ELR (cell line): ENCODE measurements around the gene TMEM59L.
A peak's percentile ranks its signal among the peaks of the same experiment; 100 is the strongest.

ENCODE experiments used
- DNase-seq: peaks from one replicate; pipeline ENCODE4 v3.0.0-alpha.2; 2015; ENCODE audit warnings: low read depth

Gene TMEM59L

DNA sequence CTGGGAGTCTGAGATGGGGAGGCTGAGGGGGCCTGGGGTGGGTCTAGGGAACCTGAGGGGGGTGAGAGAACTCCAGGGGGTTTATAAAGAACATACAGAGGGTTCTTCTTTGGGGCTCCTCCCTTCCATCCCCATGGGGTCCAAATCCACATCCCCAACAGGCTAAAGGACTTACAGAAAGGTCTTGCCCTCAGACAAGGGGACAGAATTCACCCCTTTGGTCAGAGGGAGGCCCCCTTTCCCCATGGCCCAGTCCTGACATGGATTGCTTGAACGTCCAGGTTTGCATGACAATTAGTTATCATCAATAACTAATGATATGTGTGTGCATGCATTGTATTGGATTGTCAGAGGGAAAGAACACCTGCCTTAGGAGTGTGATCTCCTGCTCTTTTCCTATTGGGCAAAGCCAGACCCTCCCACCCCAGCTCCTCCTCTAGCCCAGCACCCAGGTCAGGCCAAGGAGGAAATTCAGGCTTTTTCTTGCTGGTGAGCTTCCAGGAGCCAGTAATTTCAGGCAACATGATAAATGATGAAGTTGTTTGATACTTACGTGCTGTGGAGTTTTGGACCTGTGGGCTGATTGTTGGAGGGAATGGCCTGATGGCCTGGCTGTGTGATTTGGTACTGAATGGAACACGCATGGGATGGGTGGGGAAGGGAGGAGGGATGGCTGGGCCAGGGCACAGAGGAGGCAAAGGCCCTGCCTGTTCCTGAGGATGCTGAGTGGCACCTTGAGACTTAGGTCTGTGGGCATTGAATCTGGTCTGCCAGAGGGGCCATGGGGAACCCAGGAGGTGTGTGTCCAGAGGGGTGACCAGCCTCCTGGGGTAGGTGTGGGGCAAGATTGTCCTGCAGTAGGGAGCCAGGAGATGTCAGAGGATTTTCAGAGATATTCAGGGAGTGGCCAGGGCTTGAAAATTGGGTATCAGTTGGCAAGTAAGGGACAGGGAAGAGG lies 25.3 kb downstream of the TMEM59L start:
- no peak for DNase-seq

DNA sequence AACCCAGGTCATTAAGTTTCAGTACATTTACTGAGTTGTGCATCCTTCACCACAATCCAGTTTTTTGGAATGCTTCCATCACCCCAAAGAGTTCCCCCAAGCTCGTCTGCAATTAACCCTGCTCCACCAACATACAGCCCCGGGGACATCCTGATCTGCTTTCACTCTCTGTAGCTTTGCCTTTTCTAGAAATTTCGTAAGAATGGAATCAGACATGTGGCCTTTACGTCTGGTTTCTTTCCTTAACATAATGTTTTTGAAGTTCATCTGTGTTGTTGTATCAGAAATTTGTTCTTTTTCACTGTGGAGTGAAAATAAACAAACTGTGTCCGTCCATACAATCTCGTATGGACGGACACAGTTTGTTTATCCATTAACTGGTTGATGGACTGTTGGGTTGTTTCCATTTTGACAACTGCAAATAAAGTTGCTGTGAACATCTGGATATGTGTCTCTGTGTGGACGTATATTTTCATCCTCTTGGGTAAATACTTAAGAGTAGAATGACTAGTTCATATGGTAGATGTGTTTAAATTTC lies 27.1 kb downstream of the TMEM59L start:
- DNase-seq, result no peak

DNA sequence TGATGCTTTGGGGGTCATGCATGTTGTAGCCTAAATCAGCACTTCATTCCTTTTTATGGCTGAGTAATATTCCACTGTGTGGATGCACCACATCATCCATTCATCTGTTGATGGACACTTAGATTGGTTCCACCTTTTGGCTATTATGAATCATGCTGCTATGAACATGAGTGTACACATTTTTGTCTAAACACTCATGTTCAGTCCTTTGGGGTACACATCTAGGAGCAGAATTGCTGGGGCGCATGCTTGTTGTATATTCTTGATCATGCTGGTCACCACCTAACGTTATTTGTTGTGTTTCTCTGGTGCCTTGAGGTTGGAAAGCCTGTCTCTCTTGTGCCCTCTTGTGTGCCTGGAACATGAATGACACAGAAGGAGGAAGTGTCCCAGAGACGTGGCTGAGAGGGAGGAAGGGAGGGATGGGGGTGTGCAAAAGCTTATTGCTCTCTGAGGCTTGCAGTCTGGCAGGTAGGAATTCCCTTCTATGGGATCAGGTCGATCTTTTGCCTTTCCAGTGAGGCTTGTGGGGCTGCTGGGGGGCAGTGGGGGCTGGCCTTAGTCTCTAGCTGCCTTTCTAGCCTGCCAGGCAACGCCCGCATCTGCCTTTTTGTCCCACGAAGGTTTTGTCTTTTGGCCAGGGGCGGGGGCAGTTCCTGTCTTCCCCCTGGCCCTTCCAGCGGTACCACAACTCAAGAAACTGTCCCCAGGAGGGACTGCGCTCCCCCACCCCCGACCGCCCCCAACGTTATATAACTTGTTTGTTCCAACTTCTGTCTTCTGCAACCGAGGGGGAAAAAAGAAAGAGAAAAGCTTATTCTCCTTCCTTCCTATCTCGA lies 31.7 kb downstream of the TMEM59L start:
- DNase-seq, result peak; percentile 64

DNA sequence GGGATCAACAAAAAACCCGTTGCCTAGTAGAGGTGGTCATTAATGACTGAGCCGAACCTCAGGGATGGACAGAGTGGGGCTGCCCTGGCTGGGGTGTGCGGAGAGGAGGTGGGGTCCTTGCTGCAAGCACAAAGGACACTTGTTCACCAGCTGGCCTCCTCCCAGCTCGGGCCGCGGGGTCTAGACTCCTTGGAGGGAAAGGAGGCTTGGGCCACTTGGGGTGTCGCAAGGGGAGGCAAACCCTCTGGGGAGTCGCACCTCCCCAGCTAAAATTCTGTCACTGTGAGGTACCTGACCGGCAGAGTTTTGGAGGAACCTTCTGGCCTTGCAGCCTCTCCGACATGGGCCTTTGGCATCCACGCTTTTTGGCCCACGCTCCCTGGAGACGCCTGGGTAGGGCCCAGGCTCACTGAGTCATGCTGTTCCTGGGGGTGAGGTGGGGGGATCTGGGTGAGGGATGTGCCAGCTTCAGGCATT lies 32.4 kb downstream of the TMEM59L start:
- no peak for DNase-seq

DNA sequence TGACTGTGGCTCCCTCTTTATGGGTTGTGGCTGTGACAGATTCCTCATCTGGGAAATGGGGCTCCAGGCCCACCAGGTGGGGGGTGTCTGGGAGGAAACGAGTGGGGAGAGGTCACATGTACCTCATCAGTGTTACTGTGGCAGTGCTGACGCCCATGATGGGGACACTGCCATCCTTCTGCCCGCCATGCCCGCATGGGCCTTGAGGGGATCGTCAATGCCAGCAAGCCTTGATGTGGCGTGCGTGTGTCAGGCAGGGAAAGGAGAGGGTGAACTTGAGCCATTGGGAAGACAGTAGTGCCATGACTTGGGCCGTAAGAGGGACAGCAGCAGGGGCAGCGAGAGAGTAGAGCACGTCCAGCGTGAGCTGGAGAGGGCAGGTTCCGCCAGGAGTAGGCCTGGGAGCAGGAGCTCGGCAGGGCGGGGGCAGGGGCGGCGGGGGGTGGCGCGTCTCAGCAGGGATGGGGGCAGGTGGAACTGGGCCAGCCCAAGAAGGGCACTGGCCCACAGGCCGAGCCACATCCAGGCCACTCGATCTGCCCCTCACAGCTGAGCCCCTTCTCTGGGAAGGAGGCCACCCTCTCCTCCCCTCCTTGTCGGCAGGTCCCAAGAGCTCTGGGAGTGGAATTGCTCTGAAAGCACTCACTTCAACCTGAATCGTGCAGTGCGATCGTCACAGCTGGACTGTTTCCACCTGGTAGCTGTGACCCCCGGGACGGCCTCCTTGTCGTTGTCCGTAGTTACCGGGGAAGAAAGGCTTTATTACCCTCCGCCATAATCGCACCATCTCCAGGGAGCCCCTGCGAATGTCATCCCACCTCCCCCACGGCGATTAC lies 34.1 kb downstream of the TMEM59L start:
- DNase-seq, result no peak

DNA sequence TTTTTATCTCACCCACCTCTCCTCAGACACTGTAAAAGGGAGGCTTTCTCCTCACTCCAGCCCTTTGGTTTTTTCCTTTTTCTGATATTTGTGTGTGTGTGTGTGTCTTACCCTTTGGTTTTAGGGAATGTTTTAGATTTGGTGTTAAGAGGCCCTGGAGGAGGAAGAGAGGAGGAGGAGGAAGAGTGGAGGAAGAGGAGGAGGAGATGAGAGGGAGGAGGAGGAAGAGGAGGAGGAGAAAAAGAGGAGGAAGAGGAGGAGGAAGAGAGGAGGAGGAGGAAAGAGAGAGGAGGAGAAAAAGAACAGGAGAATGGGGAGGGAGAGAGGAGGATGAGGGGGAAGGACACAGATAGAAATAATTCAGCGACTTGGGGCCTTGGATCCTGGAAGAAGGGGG lies 34.7 kb downstream of the TMEM59L start:
- DNase-seq, result no peak

DNA sequence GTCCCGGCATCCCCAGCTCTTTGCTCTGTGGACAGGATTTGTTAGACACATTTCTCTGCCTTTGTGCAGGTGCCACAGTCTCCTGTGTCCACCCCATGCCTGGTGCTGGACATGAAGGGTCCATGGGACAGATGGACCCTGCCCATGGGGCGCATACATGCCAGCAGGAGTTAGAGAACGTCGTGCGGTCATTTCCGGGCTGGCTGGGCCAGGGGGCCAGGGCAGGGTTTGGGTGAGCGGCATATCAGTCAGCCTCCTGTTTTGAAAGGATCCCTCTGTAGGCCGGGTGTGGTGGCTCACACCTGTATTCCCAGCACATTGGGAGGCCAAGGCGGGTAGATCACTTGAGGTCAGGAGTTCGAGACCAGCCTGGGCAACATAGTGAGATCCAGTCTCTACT lies 35.1 kb downstream of the TMEM59L start:
- no peak for DNase-seq

DNA sequence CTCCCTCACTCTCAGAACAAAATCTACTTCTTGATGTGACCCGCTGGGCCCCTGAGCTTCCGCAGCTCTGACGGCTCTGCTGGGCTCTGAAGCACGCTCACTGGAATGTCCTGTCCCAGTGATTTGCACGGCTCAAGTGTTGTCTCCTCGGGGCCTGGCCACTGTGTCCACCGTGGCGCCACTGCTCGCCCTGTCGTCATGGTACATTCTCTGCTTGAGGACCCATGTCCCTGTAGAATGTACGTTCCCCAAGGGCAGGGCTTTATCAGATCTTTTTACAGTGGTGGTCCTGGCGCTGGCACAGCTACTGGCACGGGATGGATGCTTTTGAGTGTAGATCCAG lies 36.3 kb downstream of the TMEM59L start:
- DNase-seq, result no peak

DNA sequence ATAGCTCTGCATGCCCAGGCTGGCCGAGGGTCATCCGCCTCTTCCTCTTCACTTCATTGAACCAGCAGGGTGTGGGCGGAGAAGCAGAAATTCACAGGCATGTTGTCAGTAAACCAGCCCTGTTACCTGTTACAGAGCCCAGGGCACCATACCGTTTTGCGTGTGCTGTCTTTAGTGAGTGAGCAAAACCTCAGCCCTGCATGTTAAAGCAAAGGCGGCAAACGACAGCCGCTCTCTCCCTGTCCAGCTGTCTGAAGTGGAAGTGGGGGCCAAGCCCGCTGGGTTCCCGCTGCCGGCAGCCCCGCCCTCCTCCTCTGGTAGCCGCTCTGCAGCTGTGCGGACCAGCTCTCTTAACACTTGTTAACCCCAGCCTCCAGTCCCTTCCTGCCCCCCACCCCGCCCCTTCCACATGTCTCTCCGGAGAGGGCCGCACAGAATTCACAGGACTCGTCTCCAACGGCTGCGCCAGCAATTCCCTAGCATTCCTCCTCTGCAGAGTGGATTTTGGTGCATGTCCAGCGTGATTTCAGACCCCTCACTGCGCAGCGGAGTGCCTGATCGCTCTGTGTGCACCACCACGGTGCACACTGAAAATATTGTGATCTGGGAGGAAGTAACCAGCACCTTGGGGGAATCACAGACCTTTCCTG lies 36.8 kb downstream of the TMEM59L start:
- no peak for DNase-seq

DNA sequence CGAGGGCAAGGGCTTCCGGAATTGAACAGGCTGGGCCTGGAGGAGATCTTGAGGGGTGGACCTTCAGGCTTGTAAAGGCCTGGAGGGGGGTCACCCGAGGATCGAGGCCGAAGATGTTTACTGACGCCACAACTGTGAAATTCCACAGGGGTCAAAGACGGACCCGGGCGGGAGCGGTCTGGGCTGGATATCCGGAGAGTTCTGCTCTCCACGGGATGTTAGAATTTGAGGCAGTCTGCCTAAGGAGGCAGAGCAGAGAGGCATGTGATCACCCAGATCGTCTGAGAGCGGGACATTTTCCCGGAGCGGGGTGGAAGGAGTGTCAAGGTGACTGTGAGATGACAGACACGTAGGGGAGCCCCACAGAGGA lies 37.3 kb downstream of the TMEM59L start:
- no peak for DNase-seq

DNA sequence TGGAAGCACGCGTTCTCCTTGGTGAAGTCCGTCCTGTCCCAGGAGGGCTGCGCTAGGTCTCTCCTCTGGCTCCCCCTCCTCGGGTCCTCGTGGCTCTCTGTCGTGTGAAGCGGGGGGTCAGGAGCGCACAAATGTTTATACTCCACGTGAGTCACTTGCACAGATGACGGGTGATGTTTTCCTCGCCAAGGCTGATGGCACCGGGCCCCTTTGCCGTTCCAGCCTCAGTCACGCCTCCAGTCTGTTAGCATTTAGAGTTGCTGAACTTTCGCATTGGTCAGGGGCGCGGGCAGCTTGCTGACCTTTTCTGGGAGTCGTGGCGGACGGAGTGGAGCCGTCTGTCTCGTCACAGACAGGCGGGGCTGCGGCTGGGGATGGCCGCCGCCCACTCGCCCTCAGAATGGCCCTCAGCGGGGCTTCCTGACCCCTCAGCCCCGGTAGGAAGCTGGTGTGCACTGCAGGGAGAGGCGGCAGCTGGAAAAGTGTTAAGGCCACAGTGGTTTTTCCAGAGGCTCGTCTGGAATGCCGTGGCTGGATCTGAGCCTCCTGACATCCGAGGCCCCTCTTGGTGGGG lies 37.9 kb downstream of the TMEM59L start:
- DNase-seq, result peak; percentile 83

DNA sequence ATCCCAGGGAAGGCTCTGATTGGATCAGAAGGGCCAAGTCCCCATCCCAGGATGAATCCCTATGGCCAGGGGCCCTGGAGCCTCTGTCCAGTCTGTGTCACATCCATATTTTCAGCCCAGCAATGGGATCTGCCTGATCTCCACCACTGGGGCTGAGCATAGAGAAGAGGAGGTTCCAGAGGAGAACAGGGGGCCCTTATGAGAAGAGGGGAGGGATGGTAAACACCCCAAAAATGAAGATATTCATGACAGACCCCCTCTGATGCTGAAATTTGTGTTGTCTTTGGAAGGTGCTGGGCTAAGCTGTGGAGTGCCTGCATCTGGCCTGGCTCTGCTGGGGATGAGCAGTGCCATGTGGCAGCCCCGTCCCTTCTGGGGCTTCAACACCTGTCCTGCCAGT lies 38.6 kb downstream of the TMEM59L start:
- no peak for DNase-seq

DNA sequence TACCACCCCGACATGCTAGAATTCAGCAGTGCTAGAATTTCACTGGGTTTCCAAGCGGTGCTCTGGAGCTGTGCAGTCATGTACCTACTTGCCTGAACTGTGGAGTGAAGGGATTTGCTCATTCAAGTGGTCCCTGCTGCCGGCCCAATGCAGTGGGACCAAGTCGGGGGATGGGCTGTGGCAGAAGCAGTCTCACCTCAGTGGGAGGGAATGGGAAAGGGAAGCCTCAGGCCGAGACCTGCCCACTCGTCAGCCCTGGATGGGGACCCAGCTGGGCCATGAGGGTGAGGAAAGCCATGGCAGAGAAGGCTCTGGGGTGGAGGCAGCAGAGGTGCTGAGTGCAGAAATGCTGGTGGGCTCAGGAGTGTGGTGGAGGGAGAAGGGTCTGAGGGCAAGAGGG lies 39.1 kb downstream of the TMEM59L start:
- no peak for DNase-seq

DNA sequence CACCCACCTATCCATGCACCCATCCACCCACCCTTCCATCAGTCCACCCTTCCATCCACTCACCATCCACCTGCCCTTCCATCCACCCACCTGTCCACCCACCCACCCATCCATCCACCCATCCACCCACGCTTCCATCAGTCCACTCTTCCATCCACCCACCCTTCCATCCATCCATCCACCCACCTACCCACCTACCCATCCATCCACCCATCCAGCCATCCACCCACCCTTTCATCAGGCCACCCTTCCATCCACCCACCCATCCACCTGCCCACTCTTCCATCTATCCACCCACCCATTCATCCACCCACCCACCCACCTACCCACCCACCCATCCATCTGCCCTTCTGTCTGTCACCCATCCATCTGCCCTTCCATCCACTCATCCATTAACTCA lies 41.2 kb downstream of the TMEM59L start:
- no peak for DNase-seq

DNA sequence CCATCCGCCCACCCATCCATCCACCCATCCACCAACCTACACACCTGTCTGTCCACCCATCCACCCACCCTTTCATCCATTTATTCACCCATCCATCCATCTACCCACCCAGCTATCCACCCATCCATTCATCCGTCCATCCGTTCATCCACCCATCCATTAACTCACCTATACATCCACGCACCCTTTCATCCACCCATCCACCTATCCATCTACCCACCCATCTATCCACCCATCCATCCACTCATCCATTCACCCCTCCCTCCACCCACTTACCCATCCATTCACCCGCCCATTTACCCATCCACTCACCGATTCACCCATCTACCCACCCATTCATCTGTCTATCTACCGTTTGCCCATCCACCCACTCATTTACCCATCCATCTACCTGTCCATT lies 41.8 kb downstream of the TMEM59L start:
- DNase-seq, result no peak

DNA sequence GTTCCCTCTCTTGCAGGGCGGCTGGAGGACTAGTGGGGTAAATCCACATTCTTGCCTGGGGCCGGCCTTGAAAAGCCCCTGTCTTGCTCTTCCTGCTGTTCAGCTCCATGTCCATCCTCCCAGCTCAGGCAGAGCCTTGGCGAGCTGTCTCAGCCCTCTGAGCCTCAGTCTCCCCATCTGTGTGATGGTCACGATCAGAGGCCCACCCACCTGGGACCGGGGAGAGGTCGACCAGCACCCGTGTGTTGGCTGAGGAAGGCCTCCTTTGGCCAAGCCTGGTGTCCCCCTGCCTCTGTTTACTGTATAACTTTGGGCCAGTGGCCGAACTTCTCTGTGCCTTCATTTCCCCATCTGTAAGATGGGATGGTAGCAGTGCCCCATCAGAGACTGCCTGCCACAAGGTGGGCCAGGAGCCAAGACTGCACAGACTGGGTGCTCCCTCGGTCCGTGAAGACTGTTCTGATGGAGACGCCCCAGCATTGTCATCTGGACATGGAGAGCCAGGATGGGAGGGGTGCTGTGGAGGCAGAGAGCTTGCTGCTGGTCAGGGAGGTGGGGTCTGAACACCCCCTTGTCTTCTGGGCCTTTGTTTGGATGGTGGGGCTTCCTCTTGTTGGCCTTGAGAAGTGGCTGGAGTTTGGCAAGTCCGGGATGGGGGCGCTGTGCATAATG lies 42.6 kb downstream of the TMEM59L start:
- DNase-seq, result no peak

DNA sequence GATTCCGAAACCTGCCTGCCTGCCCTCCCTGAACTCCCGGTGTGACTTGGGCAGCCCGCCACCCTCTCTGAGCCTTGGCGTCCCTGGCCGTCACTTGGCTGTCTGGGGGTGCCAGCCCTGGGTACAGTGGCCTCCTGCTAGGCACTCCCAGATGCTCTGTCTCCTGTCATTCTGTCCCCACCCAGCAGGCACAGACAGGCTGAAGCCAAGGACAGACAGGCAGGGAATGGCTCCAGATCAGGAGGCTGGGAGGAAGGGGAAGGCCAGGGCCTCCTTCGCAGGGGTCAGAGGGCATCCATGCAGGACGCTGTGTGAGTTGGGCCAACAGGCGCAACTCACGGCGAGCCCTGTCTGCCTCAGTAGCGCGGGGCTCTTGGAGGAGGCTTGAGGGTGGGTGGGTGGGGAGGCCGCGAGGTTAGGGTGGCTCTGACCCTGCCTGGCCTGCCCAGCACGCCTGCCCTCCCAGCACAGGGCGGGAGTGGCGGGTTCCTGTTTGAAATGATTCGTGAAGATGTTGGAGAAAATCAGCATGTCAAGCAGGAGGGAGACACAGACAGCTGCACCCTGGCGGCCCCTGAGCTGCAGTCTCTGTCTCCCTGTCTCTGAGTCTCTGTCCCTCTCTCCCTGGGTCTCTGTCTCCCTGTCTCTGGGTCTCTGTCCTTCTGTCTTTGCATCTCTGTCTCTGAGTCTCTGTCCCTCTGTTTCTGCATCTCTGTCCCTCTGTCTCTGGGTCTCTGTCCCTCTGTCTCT lies 43.8 kb downstream of the TMEM59L start:
- no peak for DNase-seq

DNA sequence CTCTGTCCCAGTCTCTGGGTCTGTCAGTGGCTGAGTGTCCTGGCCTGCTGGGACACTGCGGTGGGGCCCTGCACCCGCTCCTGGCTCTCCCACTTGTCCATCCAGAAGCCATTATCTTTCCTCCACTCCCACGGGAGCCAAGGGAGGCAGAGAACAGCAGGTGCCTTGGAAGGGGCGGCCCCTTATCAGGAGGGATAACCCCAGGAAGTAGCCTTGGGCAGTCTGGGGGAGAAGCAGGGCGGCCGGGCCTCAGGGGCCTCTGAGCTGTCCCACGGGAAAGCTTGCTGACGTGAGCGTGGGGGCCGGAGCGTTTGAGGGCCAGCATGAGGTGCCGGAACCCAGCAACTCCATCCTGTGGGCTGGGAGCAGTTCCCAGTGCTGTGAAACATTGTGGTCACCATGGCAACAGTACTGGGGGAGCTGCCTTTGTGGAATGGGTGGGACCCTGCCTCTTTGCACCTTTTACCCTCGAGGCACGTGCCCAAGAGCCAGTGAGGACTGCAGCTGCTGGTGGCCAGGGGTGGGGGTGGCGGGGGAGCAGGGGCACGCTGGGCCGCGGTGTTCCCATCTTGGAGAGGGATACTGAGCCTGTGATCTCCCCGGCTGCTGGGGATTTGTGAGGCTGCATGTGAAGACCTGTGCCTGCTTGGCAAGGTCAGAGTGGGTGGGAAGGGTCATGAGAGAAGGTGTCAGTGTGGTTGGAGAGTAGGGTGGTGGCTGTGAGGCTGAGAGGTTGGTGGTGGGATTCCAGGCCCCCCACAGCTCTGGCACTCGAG lies 45.1 kb downstream of the TMEM59L start:
- DNase-seq, result peak; percentile 70

DNA sequence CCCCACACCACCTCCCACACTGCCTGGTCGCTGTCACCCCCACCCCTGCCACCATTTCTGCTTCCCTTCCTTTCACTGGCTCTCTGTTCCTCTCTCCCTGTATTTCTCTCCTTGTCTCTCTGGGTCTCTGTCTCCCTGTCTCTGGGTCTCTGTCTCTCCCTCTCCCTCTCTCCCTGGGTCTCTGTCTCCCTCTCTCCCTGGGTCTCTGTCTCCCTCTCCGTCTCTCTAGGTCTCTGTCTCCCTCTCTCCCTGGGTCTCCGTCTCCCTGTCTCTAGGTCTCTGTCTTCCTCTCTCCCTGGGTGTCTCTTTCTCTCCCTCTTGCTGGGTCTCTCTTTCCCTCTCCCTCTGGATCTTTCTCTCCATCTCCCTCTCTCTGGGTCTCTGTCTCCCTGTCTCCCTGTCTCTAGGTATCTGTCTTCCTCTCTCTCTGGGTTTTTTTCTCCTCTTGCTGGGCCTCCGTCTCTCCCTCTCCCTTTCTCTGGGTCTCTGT lies 45.7 kb downstream of the TMEM59L start:
- no peak for DNase-seq
